Transverse colon (tissue), 4 donors: ENCODE measurements around the gene ITGB1. TPM values are rescaled to one million over a fixed set of nuclear protein-coding genes. Genes with fewer than 3 reads are reported as not detected.
"Not testable (repeated sequence)": the region's sequence is repeated elsewhere in the genome, so short reads cannot be mapped to it uniquely, and the experiment has no call there.

Source experiments
- DNase-seq: peaks from one replicate; pipeline ENCODE4 v3.0.0-alpha.2; 2019
- H3K27ac ChIP-seq, 4 donors: fragments of 200-600 bp; sonication (generic); 2 replicates each; pipeline ENCODE4 v1.5.1; 2016 to 2018; ENCODE audit warnings: inconsistent platforms in 4 of 4
- H3K27me3 ChIP-seq: fragments of 200-600 bp; sonication (generic); 2 replicates; pipeline ENCODE4 v1.5.1; 2017; ENCODE audit warnings: inconsistent platforms
- H3K36me3 ChIP-seq, 4 donors: fragments of 200-600 bp; sonication (generic); 2 replicates each; pipeline ENCODE4 v1.5.1; 2017 to 2019; ENCODE audit warnings: inconsistent platforms in 4 of 4
- H3K4me1 ChIP-seq, 4 donors: fragments of 200-600 bp; sonication (generic); 2 replicates each; pipeline ENCODE4 v1.5.1; 2017 to 2020; ENCODE audit warnings: inconsistent platforms in 4 of 4
- H3K4me3 ChIP-seq, 4 donors: fragments of 200-600 bp; sonication (generic); 1 replicate in 1 of 4; 2 replicates in 3 of 4; pipeline versions ENCODE4 v1.5.1 to v1.6.1; 2017 to 2019; ENCODE audit warnings: inconsistent platforms in 4 of 4
- H3K9me3 ChIP-seq, 2 donors: fragments of 200-600 bp; sonication (generic); 2 replicates each; pipeline ENCODE4 v1.5.1; 2017 to 2019; ENCODE audit warnings: inconsistent platforms in 2 of 2
- EP300 ChIP-seq: sonication (generic); formaldehyde crosslinking; IDR thresholded peaks from one replicate; pipeline ENCODE4 v1.6.1; 2017; ENCODE audit warnings: antibody characterized with exemption, low read depth
- POLR2A ChIP-seq: fragments of 450-650 bp; IDR thresholded peaks from one replicate; pipeline ENCODE4 v1.6.1; 2016; ENCODE audit warnings: antibody characterized with exemption, mild to moderate bottlenecking, moderate library complexity
- POLR2AphosphoS5 ChIP-seq, 3 donors: sonication (generic); formaldehyde crosslinking; IDR thresholded peaks; one replicate each; pipeline ENCODE4 v1.6.1; 2016; ENCODE audit warnings: antibody characterized with exemption in 3 of 3
- WGBS, 2 donors: methylation state at CpG; one replicate each; pipeline ENCODE4 v1.1.5; 2018; ENCODE audit warnings: low coverage in 1 of 2; 5-methylcytosine and 5-hydroxymethylcytosine counted together
- in situ Hi-C, 4 donors: fragments of 200-750 bp; cut with MboI; loops; one replicate each; pipeline versions ENCODE4 v1.15.0 to v1.15.1; 2017; ENCODE audit warnings: low sequenced_read_pairs in 3 of 4, low pct_ligation_motif_present in 1 of 4, low pct_unique_long_range_greater_than_20kb in 1 of 4
- intact Hi-C: fragments of 100-400 bp; cut with DNase I; formaldehyde crosslinking; loops from one replicate; pipeline ENCODE4 v1.15.1; 2023; ENCODE audit warnings: low total_unique reads
- total RNA-seq, 4 donors: library from RNA; depleted of rRNA; stranded (reverse); fragments of >200 nt; gene quantifications; one replicate each; pipeline ENCODE4 v1.1.0, GENCODE V29; 2016
- TF ChIP-seq, protein P1 (sequence below), 5 experiments: fragments of 200-600 bp in 3 of 5; fragments of 450-650 bp in 2 of 5; sonication (generic) in 3 of 5; IDR thresholded peaks; 1 replicate in 2 of 5; 2 replicates in 3 of 5; pipeline ENCODE4 v1.5.1; 2016 to 2017; ENCODE audit warnings: antibody characterized with exemption in 5 of 5, inconsistent platforms in 3 of 5, mild to moderate bottlenecking in 2 of 5, moderate library complexity in 1 of 5

ITGB1 gene
- total RNA-seq, 4 donors from 2014 or later: 135 to 362 (median 252) TPM

- H3K27me3 ChIP-seq: no peaks in the 10 kb centered on the region
- no peaks in the 10 kb centered on the region for H3K36me3 ChIP-seq
- 87 to 100% methylated on average over 1 to 4 of the region's 4 CpGs for WGBS, 2 donors
- H3K27ac ChIP-seq: no peak overlapping the region
- in situ Hi-C loops (loop anchor here in 1 of 4 donors (10.0 kb wide), 1 partner anchor 57 kb away; no protein-coding TSS in a partner anchor), intact Hi-C loops (loop anchor here (10.0 kb wide), 1 partner anchor 47 kb away; the partner anchor contains the start of gene ITGB1)
- H3K4me3 ChIP-seq: no peak overlapping the region
- H3K4me1 ChIP-seq: peaks cover 4 to 16% (median 11%) of the 10 kb centered on the region in 4 donors
- DNase-seq: no peak
- peaks cover 5% of the 10 kb centered on the region in 2 donors for H3K9me3 ChIP-seq
- no peak for TF ChIP-seq EP300
- TF ChIP-seq, protein P1, sequence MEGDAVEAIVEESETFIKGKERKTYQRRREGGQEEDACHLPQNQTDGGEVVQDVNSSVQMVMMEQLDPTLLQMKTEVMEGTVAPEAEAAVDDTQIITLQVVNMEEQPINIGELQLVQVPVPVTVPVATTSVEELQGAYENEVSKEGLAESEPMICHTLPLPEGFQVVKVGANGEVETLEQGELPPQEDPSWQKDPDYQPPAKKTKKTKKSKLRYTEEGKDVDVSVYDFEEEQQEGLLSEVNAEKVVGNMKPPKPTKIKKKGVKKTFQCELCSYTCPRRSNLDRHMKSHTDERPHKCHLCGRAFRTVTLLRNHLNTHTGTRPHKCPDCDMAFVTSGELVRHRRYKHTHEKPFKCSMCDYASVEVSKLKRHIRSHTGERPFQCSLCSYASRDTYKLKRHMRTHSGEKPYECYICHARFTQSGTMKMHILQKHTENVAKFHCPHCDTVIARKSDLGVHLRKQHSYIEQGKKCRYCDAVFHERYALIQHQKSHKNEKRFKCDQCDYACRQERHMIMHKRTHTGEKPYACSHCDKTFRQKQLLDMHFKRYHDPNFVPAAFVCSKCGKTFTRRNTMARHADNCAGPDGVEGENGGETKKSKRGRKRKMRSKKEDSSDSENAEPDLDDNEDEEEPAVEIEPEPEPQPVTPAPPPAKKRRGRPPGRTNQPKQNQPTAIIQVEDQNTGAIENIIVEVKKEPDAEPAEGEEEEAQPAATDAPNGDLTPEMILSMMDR (IDR thresholded peaks at IDR 0.05): no peak
These were observed 44.0 kb upstream of the ITGB1 start for GRCh38 chr10:33001908-33002492.

GRCh38 chr10:32998060-32998581 lies 40.1 kb upstream of the ITGB1 start:
- H3K27me3 ChIP-seq, H3K4me1 ChIP-seq, intact Hi-C loops, H3K27ac ChIP-seq, H3K36me3 ChIP-seq, H3K9me3 ChIP-seq, in situ Hi-C loops, H3K4me3 ChIP-seq, DNase-seq: not testable (repeated sequence)
- 84 to 89% methylated on average over 5 to 9 of the region's 9 CpGs for WGBS, 2 donors

DNA sequence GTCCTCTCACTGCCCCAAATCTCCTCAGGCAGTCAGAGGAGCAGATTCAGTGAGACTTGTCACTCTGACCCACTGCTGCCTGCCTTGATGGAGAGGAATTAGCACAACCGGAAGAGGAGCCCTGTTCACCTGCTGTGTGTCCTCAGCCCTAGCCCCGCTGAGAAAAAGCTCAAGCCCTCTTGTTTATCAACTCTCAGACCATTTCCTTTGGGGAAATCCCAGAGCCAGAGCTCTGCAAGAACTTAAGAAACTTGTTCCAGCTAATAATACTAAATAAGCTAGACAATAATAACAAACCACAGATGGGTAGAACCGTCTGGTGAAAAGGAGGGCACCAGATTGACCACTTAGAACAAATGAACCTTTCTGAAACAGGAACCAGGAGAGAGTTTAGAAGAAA lies 37.7 kb upstream of the ITGB1 start:
- no peak overlapping the region for H3K4me3 ChIP-seq
- no peaks in the 10 kb centered on the region for H3K27me3 ChIP-seq
- WGBS, 2 donors: 43 to 50% methylated on average over 1 to 3 of the region's 3 CpGs
- H3K27ac ChIP-seq: no peak overlapping the region
- no peak for DNase-seq
- peaks cover 5% of the 10 kb centered on the region in 2 donors for H3K9me3 ChIP-seq
- in situ Hi-C loops: no loop called here
- intact Hi-C loops: no loop called here
- TF ChIP-seq POLR2A (no peak), POLR2AphosphoS5 (IDR thresholded peaks at IDR 0.05) (no peak)
- no peaks in the 10 kb centered on the region for H3K4me1 ChIP-seq
- H3K36me3 ChIP-seq: no peaks in the 10 kb centered on the region

DNA sequence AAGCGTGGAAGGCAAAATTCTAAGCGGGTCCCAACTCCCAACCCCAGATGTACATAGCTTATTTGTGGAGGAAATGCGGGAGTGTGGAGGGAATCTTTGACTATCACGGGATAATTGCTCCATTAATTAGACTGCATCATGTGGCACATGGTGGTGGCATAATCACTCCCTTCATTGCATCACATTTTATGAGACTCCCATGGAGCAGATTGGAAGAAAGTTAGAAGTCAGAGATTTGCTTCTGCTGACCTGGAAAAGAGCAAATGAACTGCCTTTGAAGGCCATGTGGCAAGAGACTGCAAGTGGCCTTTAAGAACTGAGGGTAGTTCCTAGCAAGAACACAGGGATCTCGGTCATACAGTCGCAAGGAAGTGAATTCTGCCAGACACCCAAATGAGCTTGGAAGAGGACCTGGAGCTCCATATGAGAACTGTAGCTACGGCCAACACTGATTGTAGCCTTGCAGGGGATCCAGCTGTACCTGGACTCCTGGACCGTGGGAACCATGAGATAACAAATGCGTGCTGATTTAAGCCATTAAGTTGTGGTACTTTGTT lies 37.1 kb upstream of the ITGB1 start:
- Histone ChIP-seq H3K4me3 (no peak overlapping the region), H3K36me3 (no peaks in the 10 kb centered on the region), H3K27ac (no peak overlapping the region), H3K9me3 (peaks cover 5% of the 10 kb centered on the region in 2 donors), H3K4me1 (no peaks in the 10 kb centered on the region), H3K27me3 (no peaks in the 10 kb centered on the region)
- in situ Hi-C loops: no loop called here
- intact Hi-C loops: no loop called here
- TF ChIP-seq POLR2A: no peak
- TF ChIP-seq EP300: no peak
- TF ChIP-seq POLR2AphosphoS5 (IDR thresholded peaks at IDR 0.05): no peak
- TF ChIP-seq, protein P1 (IDR thresholded peaks at IDR 0.05): no peak
- WGBS, 2 donors: 79% methylated on average over 9 of the region's 9 CpGs; no CpG with 5 or more reads in 1 of the 2 donors
- DNase-seq: no peak

DNA sequence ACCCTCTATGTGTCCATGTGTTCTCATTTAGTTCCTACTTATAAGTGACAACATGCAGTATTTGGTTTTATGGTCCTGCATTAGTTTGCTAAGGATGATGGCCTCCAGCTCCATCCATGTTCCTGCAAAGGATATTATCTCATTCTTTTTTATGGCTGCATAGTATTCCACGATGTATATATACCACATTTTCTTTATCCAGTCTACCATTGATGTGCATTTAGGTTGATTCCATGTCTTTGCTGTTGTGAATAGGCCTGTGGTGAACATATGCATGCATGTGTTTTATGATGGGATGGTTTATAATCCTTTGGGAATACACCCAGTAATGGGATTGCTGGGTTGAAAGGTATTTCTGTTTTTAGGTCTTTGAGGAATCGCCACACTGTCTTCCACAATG lies 36.6 kb upstream of the ITGB1 start:
- in situ Hi-C loops, intact Hi-C loops, H3K27ac ChIP-seq, H3K4me1 ChIP-seq, DNase-seq, H3K36me3 ChIP-seq, H3K9me3 ChIP-seq, H3K27me3 ChIP-seq, H3K4me3 ChIP-seq: not testable (repeated sequence)
- 93 to 100% methylated on average over 1 to 2 of the region's 2 CpGs for WGBS, 2 donors

DNA sequence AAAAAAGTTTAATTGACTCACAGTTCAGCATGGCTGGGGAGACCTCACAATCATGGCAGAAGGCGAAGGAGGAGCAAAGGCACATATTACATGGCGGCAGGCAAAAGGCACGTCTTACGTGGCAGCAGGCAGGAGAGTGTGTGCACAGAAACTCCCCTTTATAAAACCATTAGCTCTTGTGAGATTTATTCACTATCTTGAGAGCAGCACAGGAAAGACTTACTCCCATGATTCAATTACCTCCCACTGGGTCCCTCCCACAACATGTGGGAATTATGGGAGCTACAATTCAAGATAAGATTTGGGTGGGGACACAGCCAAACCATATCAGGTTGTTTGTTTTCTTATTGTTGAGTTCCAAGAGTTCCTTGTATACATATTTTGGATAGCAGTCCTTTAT lies 34.3 kb upstream of the ITGB1 start:
- DNase-seq, H3K9me3 ChIP-seq, H3K4me1 ChIP-seq, intact Hi-C loops, H3K27ac ChIP-seq, in situ Hi-C loops, H3K36me3 ChIP-seq, H3K27me3 ChIP-seq, H3K4me3 ChIP-seq: not testable (repeated sequence)
- 94 to 97% methylated on average over 4 of the region's 4 CpGs for WGBS, 2 donors
